Measurements from ENCODE around the gene RYR1. TPM values are rescaled to one million over a fixed set of nuclear protein-coding genes. Genes with fewer than 3 reads are reported as not detected.

The RYR1 gene
- total RNA-seq, 3 donors from 2014 or later, result 0.46 to 2.5 (median 1.3) TPM

- H3K36me3 ChIP-seq (ENCODE audit: low read depth), result no peaks in the 10 kb centered on the region
- TF ChIP-seq, protein P1, sequence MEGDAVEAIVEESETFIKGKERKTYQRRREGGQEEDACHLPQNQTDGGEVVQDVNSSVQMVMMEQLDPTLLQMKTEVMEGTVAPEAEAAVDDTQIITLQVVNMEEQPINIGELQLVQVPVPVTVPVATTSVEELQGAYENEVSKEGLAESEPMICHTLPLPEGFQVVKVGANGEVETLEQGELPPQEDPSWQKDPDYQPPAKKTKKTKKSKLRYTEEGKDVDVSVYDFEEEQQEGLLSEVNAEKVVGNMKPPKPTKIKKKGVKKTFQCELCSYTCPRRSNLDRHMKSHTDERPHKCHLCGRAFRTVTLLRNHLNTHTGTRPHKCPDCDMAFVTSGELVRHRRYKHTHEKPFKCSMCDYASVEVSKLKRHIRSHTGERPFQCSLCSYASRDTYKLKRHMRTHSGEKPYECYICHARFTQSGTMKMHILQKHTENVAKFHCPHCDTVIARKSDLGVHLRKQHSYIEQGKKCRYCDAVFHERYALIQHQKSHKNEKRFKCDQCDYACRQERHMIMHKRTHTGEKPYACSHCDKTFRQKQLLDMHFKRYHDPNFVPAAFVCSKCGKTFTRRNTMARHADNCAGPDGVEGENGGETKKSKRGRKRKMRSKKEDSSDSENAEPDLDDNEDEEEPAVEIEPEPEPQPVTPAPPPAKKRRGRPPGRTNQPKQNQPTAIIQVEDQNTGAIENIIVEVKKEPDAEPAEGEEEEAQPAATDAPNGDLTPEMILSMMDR (IDR thresholded peaks at IDR 0.05), result no peak
- no peak for ATAC-seq
These were observed 94.8 kb downstream of the RYR1 start for GRCh38 chr19:38528213-38528755.

DNA sequence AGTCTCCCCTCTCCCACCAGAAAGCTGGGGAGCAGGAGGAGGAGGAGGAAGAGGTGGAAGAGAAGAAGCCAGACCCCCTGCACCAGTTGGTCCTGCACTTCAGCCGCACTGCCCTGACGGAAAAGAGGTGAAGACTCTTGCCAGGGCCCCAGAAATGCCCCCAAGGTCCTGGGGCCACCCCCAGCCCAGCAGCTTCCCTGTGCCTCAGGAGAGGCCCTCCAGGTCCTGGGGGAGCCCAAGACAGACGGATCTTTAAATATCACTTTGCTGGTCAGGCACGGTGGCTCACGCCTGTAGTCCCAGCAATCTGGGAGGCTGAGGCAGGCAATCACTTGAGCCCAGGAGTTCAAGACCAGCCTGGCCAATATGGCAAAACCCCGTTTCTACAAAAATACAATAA lies 95.4 kb downstream of the RYR1 start:
- ATAC-seq (no peak), DNase-seq (no peak)
- H3K9me3 ChIP-seq, result no peaks in the 10 kb centered on the region
- H3K36me3 ChIP-seq (ENCODE audit: low read depth), result no peaks in the 10 kb centered on the region
- TF ChIP-seq, protein P1 (IDR thresholded peaks at IDR 0.05), result no peak
- H3K4me3 ChIP-seq, result no peak overlapping the region
- no peaks in the 10 kb centered on the region for H3K4me1 ChIP-seq (ENCODE audit: low read depth)
- intact Hi-C loops (cut with DNase I, micrococcal nuclease), result no loop called here

More at GRCh38 chr19:38528213-38528755, 94.8 kb downstream of the RYR1 start:
- DNase-seq, result no peak
- no peak overlapping the region for H3K4me3 ChIP-seq
- no peaks in the 10 kb centered on the region for H3K4me1 ChIP-seq (ENCODE audit: low read depth)
- intact Hi-C loops (cut with DNase I, micrococcal nuclease), result no loop called here
- no peaks in the 10 kb centered on the region for H3K9me3 ChIP-seq

GRCh38 chr19:38531515-38531914 lies 98.0 kb downstream of the RYR1 start:
- intact Hi-C loops (cut with DNase I, micrococcal nuclease), result no loop called here
- H3K4me1 ChIP-seq (ENCODE audit: low read depth), result no peaks in the 10 kb centered on the region
- H3K36me3 ChIP-seq (ENCODE audit: low read depth), result no peaks in the 10 kb centered on the region
- ATAC-seq (no peak), DNase-seq (no peak)
- TF ChIP-seq, protein P1 (IDR thresholded peaks at IDR 0.05), result no peak
- H3K9me3 ChIP-seq, result peaks cover 15% of the 10 kb centered on the region
- H3K4me3 ChIP-seq, result no peak overlapping the region

GRCh38 chr19:38532939-38533338 lies 99.4 kb downstream of the RYR1 start:
- no peaks in the 10 kb centered on the region for H3K36me3 ChIP-seq (ENCODE audit: low read depth)
- ATAC-seq, result no peak
- H3K4me3 ChIP-seq, result no peak overlapping the region
- peaks cover 15% of the 10 kb centered on the region for H3K9me3 ChIP-seq
- no peak for DNase-seq
- intact Hi-C loops (cut with DNase I, micrococcal nuclease), result no loop called here
- TF ChIP-seq, protein P1 (IDR thresholded peaks at IDR 0.05), result no peak
- no peaks in the 10 kb centered on the region for H3K4me1 ChIP-seq (ENCODE audit: low read depth)

DNA sequence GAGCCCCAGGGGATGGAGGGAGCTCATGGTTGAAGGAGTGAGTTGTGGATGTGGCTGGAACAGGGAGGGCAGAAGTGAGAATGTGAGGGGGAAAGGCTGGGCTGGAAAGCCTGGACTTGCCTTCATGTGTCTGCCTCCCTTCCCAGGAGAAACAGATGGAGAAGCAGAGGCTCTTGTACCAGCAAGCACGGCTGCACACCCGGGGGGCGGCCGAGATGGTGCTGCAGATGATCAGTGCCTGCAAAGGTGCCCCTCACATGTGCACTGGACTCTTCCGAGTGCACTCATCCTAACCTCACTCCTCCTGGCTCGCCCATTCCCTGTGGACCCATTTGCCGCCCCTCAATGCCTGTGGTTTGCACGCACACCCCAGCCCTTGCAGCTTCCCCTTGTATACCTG lies 101.1 kb downstream of the RYR1 start:
- Histone ChIP-seq H3K4me1 (ENCODE audit: low read depth) (no peaks in the 10 kb centered on the region), H3K4me3 (no peak overlapping the region), H3K36me3 (ENCODE audit: low read depth) (no peaks in the 10 kb centered on the region), H3K9me3 (peaks cover 15% of the 10 kb centered on the region)
- TF ChIP-seq, protein P1 (IDR thresholded peaks at IDR 0.05), result no peak
- intact Hi-C loops (cut with DNase I, micrococcal nuclease), result no loop called here
- DNase-seq, result no peak
- ATAC-seq, result no peak

DNA sequence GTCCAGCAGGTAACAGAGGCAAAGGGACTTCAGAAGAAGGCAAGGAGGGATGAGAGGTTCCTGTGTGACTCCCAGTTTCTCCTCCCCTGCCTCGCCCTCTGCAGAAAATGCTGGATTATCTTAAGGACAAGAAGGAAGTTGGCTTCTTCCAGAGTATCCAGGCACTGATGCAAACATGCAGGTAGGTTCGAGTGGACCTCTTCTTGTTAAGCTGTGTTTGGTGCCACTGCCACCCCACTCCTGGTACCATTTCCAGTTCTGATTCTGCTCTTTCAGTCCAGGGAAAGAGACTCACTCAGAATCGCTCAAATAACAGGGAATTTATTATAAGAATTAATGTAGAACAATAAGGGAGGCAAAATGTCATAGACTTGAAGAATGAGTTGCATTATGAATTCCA lies 101.7 kb downstream of the RYR1 start:
- Histone ChIP-seq H3K4me1 (ENCODE audit: low read depth) (no peaks in the 10 kb centered on the region), H3K36me3 (ENCODE audit: low read depth) (no peaks in the 10 kb centered on the region), H3K9me3 (peaks cover 18% of the 10 kb centered on the region), H3K4me3 (no peak overlapping the region)
- TF ChIP-seq, protein P1 (IDR thresholded peaks at IDR 0.05), result no peak
- intact Hi-C loops (cut with DNase I, micrococcal nuclease), result no loop called here
- DNase-seq, result no peak
- ATAC-seq, result no peak

Measured in mucosa of descending colon (tissue), 3 donors.